ENCODE results near the gene FSD1.
A peak's percentile ranks its signal among the peaks of the same experiment; 100 is the strongest.

GRCh38 chr19:4352701-4353121 lies 48.3 kb downstream of the FSD1 start:
- TF ChIP-seq EP300 (IDR thresholded peaks at IDR 0.05; ENCODE audit: borderline replicate concordance in 1 of 2, control insufficient read depth in 1 of 2, low read depth in 2 of 2, low read length in 2 of 2): no peak
- peak; percentile 57 to 91 (median 69) for TF ChIP-seq CTCF (IDR thresholded peaks at IDR 0.05 in 2 of 3, conservative IDR thresholded peaks at IDR 0.05 in 1 of 3; ENCODE audit: control insufficient read depth in 2 of 3, extremely low read depth in 1 of 3, insufficient read depth in 1 of 3, low read depth in 3 of 3, low read length in 3 of 3)
- TF ChIP-seq EGR1 (IDR thresholded peaks at IDR 0.05; ENCODE audit: borderline replicate concordance in 1 of 2, low read depth in 2 of 2, low read length in 2 of 2): no peak
- no peak for TF ChIP-seq TCF7 (IDR thresholded peaks at IDR 0.05; ENCODE audit: borderline replicate concordance)
- TF ChIP-seq POLR2A (IDR thresholded peaks at IDR 0.05; ENCODE audit: low read depth, low read length): no peak
- no peak for TF ChIP-seq REST (IDR thresholded peaks at IDR 0.05; ENCODE audit: low read depth, low read length)
- TF ChIP-seq POLR2AphosphoS5 (IDR thresholded peaks at IDR 0.05; ENCODE audit: low read length): no peak
